SK-N-SH (cell line): ENCODE measurements around the gene IQCE. TPM values are rescaled to one million over a fixed set of nuclear protein-coding genes. Genes with fewer than 3 reads are reported as not detected.

Source experiments
- CTCF ChIA-PET: fragments of 300-600, 350-600 bp; formaldehyde crosslinking; extraction: SDS; loops from one replicate; lab custom pipeline; 2021; lab: Yijun Ruan, JAX
- POLR2A ChIA-PET: fragments of 350-600 bp; sonication (Branson Sonifier 250); formaldehyde crosslinking; extraction: SDS; loops from one replicate; lab custom pipeline; 2020; ENCODE audit warnings: antibody characterized with exemption, inconsistent platforms; lab: Yijun Ruan, JAX
- DNase-seq: peaks from one replicate; pipeline ENCODE4 v3.0.0; 2012
- H2AFZ ChIP-seq: fragments of 200-600 bp; sonication (generic); 2 replicates; pipeline ENCODE4 v1.8.1; 2016; ENCODE audit warnings: antibody characterized with exemption, mild to moderate bottlenecking, low read depth
- H3F3A ChIP-seq: fragments of 200-600 bp; sonication (generic); replicated peaks from 2 replicates; pipeline ENCODE3; 2016; ENCODE audit warnings: antibody characterized with exemption, mild to moderate bottlenecking; ENCODE audit not compliant: insufficient read depth
- H3K27ac ChIP-seq, 2 experiments: fragments of 200-500 bp in 1 of 2; fragments of 200-600 bp in 1 of 2; sonication (Bioruptor generic) in 1 of 2; sonication (generic), shearing (Covaris generic) in 1 of 2; 2 replicates each; pipeline versions ENCODE4 v1.5.1 to v1.6.1; 2014 to 2016; ENCODE audit warnings: low read depth in 2 of 2, inconsistent platforms in 1 of 2, low read length in 1 of 2, mild to moderate bottlenecking in 1 of 2, mixed read lengths in 1 of 2
- H3K27me3 ChIP-seq: fragments of 200-600 bp; sonication (generic), shearing (Covaris generic); 2 replicates; pipeline ENCODE4 v1.6.1; 2016; ENCODE audit warnings: mixed run types; ENCODE audit not compliant: insufficient read depth
- H3K36me3 ChIP-seq, 2 experiments: fragments of 200-500 bp in 1 of 2; fragments of 200-600 bp in 1 of 2; sonication (Bioruptor generic) in 1 of 2; sonication (generic) in 1 of 2; replicated peaks in 1 of 2; 2 replicates each; pipeline versions ENCODE3 to v1.5.1; 2014 to 2016; ENCODE audit warnings: low read length in 1 of 2, mild to moderate bottlenecking in 1 of 2; ENCODE audit not compliant: insufficient read depth in 2 of 2, control insufficient read depth in 1 of 2
- H3K4me1 ChIP-seq, 2 experiments: fragments of 200-500 bp in 1 of 2; fragments of 200-600 bp in 1 of 2; sonication (Bioruptor generic) in 1 of 2; sonication (generic), shearing (Covaris generic) in 1 of 2; 2 replicates each; pipeline versions ENCODE4 v1.5.1 to v1.6.1; 2014 to 2016; ENCODE audit warnings: low read depth in 1 of 2, low read length in 1 of 2, mixed run types in 1 of 2; ENCODE audit not compliant: insufficient read depth in 2 of 2, control insufficient read depth in 1 of 2
- H3K4me2 ChIP-seq: fragments of 200-600 bp; sonication (generic), shearing (Covaris generic); 2 replicates; pipeline ENCODE4 v1.6.1; 2017; ENCODE audit warnings: mixed run types
- H3K4me3 ChIP-seq, 2 experiments: fragments of 200-500 bp in 1 of 2; fragments of 200-600 bp in 1 of 2; sonication (Bioruptor generic) in 1 of 2; sonication (generic), shearing (Covaris generic) in 1 of 2; 2 replicates each; pipeline versions ENCODE4 v1.5.1 to v1.8.1; 2014 to 2016; ENCODE audit warnings: low read depth in 2 of 2, inconsistent platforms in 1 of 2, low read length in 1 of 2, mild to moderate bottlenecking in 1 of 2, mixed read lengths in 1 of 2, moderate library complexity in 1 of 2
- H3K79me2 ChIP-seq: fragments of 200-600 bp; sonication (generic); 2 replicates; pipeline ENCODE4 v1.8.1; 2017; ENCODE audit warnings: mild to moderate bottlenecking; ENCODE audit not compliant: insufficient read depth
- H3K9ac ChIP-seq: fragments of 200-600 bp; sonication (generic); 2 replicates; pipeline ENCODE4 v1.6.1; 2017; ENCODE audit warnings: mixed run types
- H3K9me2 ChIP-seq: fragments of 200-600 bp; sonication (generic); 2 replicates; pipeline ENCODE4 v1.6.1; 2017; ENCODE audit warnings: mixed run types
- H3K9me3 ChIP-seq: fragments of 200-600 bp; sonication (generic); 2 replicates; pipeline ENCODE4 v1.6.1; 2017; ENCODE audit warnings: mixed run types, mild to moderate bottlenecking, moderate library complexity
- H4K20me1 ChIP-seq: fragments of 200-600 bp; sonication (generic); 2 replicates; pipeline ENCODE4 v1.6.1; 2017; ENCODE audit warnings: mild to moderate bottlenecking, mixed run types; ENCODE audit not compliant: insufficient read depth
- CHD2 ChIP-seq: fragments of 150-350 bp; IDR thresholded peaks from 2 replicates; pipeline ENCODE4 v1.6.1; 2018; ENCODE audit warnings: low read length; ENCODE audit not compliant: partially characterized antibody
- CTCF ChIP-seq: fragments of 200-600 bp; sonication (generic); IDR thresholded peaks from 2 replicates; pipeline ENCODE4 v1.6.1; 2017; ENCODE audit warnings: antibody characterized with exemption, mild to moderate bottlenecking, moderate library complexity
- FOSL2 ChIP-seq: IDR thresholded peaks from 2 replicates; pipeline ENCODE4 v1.4.0; 2012; ENCODE audit warnings: low read depth, mild to moderate bottlenecking, moderate library complexity, borderline replicate concordance
- GATA2 ChIP-seq: sonication (generic); formaldehyde crosslinking; IDR thresholded peaks from 2 replicates; pipeline ENCODE4 v1.5.0; 2020; ENCODE audit warnings: mild to moderate bottlenecking, missing genetic modification reagents
- JUND ChIP-seq: IDR thresholded peaks from 2 replicates; pipeline ENCODE4 v1.4.0; 2012
- MEF2A ChIP-seq: IDR thresholded peaks from 2 replicates; pipeline ENCODE4 v1.4.0; 2012; ENCODE audit warnings: low read depth, borderline replicate concordance
- MXI1 ChIP-seq: IDR thresholded peaks from 2 replicates; pipeline ENCODE4 v1.6.1; 2012; ENCODE audit warnings: mild to moderate bottlenecking, low read depth, low read length, improper control_type of control experiment
- NFIC ChIP-seq: IDR thresholded peaks from 2 replicates; pipeline ENCODE4 v1.4.0; 2012; ENCODE audit warnings: borderline replicate concordance
- RAD21 ChIP-seq: IDR thresholded peaks from 2 replicates; pipeline ENCODE4 v1.6.1; 2012; ENCODE audit warnings: mild to moderate bottlenecking, low read length
- RCOR1 ChIP-seq: fragments of 150-350 bp; IDR thresholded peaks from 2 replicates; pipeline ENCODE4 v1.6.1; 2017; ENCODE audit warnings: antibody characterized with exemption, low read length
- REST ChIP-seq: IDR thresholded peaks from 2 replicates; pipeline ENCODE4 v1.6.1; 2012; ENCODE audit warnings: mild to moderate bottlenecking, low read depth, low read length, moderate library complexity
- RFX5 ChIP-seq: IDR thresholded peaks from 2 replicates; pipeline ENCODE4 v1.6.1; 2012; ENCODE audit warnings: mild to moderate bottlenecking, improper control_type of control experiment, low read length
- SIN3A ChIP-seq: IDR thresholded peaks from 2 replicates; pipeline ENCODE4 v1.6.1; 2012; ENCODE audit warnings: low read depth, mild to moderate bottlenecking, low read length, moderate library complexity, borderline replicate concordance
- TAF1 ChIP-seq: IDR thresholded peaks from 2 replicates; pipeline ENCODE4 v1.6.1; 2012; ENCODE audit warnings: low read depth, mild to moderate bottlenecking, low read length, moderate library complexity, borderline replicate concordance
- TCF12 ChIP-seq: IDR thresholded peaks from 2 replicates; pipeline ENCODE4 v1.4.0; 2012
- TEAD4 ChIP-seq: IDR thresholded peaks from 2 replicates; pipeline ENCODE4 v1.4.0; 2012; ENCODE audit warnings: mild to moderate bottlenecking, borderline replicate concordance; ENCODE audit not compliant: insufficient read depth
- YY1 ChIP-seq: IDR thresholded peaks from 2 replicates; pipeline ENCODE4 v1.4.0; 2012; ENCODE audit warnings: low read depth, mild to moderate bottlenecking
- ZBTB33 ChIP-seq: IDR thresholded peaks from 2 replicates; pipeline ENCODE4 v1.4.0; 2012; ENCODE audit warnings: low read depth, borderline replicate concordance
- WGBS: methylation state at CpG from one replicate; pipeline ENCODE4 v1.1.6; 2017; ENCODE audit warnings: low lambda C conversion rate; 5-methylcytosine and 5-hydroxymethylcytosine counted together
- polyA plus RNA-seq, 3 experiments: library from polyadenylated mRNA; depleted of rRNA; stranded (reverse); fragments of >200 nt; gene quantifications; 2 replicates each; pipeline ENCODE4 v1.2.3, GENCODE V29; 2012
- TF ChIP-seq, protein P1 (sequence below): IDR thresholded peaks from 2 replicates; pipeline ENCODE4 v1.4.0; 2012; ENCODE audit warnings: low read depth, borderline replicate concordance

Gene IQCE
- polyA plus RNA-seq, 1 of the 3 experiments (the other 2 are of a cell fraction), result 14.4 TPM

- no peaks in the 10 kb centered on the region for H4K20me1 ChIP-seq
- CTCF ChIA-PET, result interaction anchor here (1.1 to 1.5 kb wide), 4 partner anchors 9 to 60 kb away, joined by 3 to 9 read pairs (median 4); no protein-coding TSS in a partner anchor
- POLR2A ChIA-PET, result no interaction called here
- peaks cover 9% of the 10 kb centered on the region for H3F3A ChIP-seq
- no peak for DNase-seq
- H3K9me2 ChIP-seq, result no peaks in the 10 kb centered on the region
- TF ChIP-seq FOSL2 (no peak), SIN3A (no peak), CTCF (no peak), RFX5 (no peak), REST (no peak), TEAD4 (no peak), GATA2 (no peak), ZBTB33 (no peak), NFIC (no peak), RCOR1 (no peak), TCF12 (no peak), TAF1 (no peak), CHD2 (no peak), MEF2A (no peak), JUND (no peak), MXI1 (no peak), YY1 (no peak), RAD21 (no peak)
- TF ChIP-seq, protein P1, sequence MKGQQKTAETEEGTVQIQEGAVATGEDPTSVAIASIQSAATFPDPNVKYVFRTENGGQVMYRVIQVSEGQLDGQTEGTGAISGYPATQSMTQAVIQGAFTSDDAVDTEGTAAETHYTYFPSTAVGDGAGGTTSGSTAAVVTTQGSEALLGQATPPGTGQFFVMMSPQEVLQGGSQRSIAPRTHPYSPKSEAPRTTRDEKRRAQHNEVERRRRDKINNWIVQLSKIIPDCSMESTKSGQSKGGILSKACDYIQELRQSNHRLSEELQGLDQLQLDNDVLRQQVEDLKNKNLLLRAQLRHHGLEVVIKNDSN, result no peak
- H3K4me3 ChIP-seq, result no peak overlapping the region
- H3K36me3 ChIP-seq, result no peaks in the 10 kb centered on the region
- H3K4me2 ChIP-seq, result no peak overlapping the region
- H3K27me3 ChIP-seq, result no peaks in the 10 kb centered on the region
- H3K4me1 ChIP-seq, result peaks cover 15 to 84% of the 10 kb centered on the region in 2 experiments; a peak in 3 of 4 replicates
- H2AFZ ChIP-seq, result no peak overlapping the region
- H3K9me3 ChIP-seq, result no peaks in the 10 kb centered on the region
- 86% methylated on average over 18 of the region's 18 CpGs for WGBS
- peak overlapping the region in 1 of 2 experiments; percentile 98; a peak in 1 of 4 replicates for H3K27ac ChIP-seq
- H3K79me2 ChIP-seq, result no peaks in the 10 kb centered on the region
- no peak overlapping the region for H3K9ac ChIP-seq
Measured at GRCh38 chr7:2511769-2512168, 47.0 kb upstream of the IQCE start.
